ENCODE data around the gene HIC1. TPM values are rescaled to one million over a fixed set of nuclear protein-coding genes. Genes with fewer than 3 reads are reported as not detected.
A peak's percentile ranks its signal among the peaks of the same experiment; 100 is the strongest.

Gene HIC1
- total RNA-seq (29.1 and 30.0 TPM in 2 replicates), polyA plus RNA-seq (8.2 and 11.3 TPM in 2 replicates), polyA minus RNA-seq (ENCODE audit: low replicate concordance) (14.0 and 15.0 TPM in 2 replicates)
- polyA plus RNA-seq (2012), result 31.7 and 32.0 TPM in 2 replicates

- Histone ChIP-seq H3K9me3 (ENCODE audit: control insufficient read depth, insufficient read depth, low read depth, low read length) (no peaks in the 10 kb centered on the region), H3K4me2 (ENCODE audit: extremely low read depth, insufficient read depth, low read length) (peak within 1 kb of the TSS; percentile 85), H3K27me3 (ENCODE audit: control insufficient read depth, insufficient read depth, low read length) (no peaks in the 10 kb centered on the region), H3K36me3 (ENCODE audit: control insufficient read depth, insufficient read depth, low read length) (peaks cover 18% of the 10 kb centered on the region), H3K4me1 (ENCODE audit: control insufficient read depth, extremely low read depth, insufficient read depth, low read length) (peaks cover 4% of the 10 kb centered on the region), H3K4me3 (replicated peaks in 1 of 4; ENCODE audit: control extremely low read depth in 1 of 4, insufficient read depth in 1 of 4, low read depth in 3 of 4, low read length in 4 of 4) (peak within 1 kb of the TSS; percentile 44 to 80 (median 78)), H2AFZ (ENCODE audit: low read length) (no peak within 1 kb of the TSS), H3K27ac (ENCODE audit: insufficient read depth, low read length) (peak within 1 kb of the TSS; percentile 88), H3K9ac (ENCODE audit: insufficient read depth, low read length) (peak within 1 kb of the TSS; percentile 93), H4K20me1 (ENCODE audit: control insufficient read depth, extremely low read depth, insufficient read depth, low read length) (no peaks in the 10 kb centered on the region), H3K79me2 (ENCODE audit: control insufficient read depth, insufficient read depth, low read length) (peaks cover 46% of the 10 kb centered on the region)
- peak; percentile 76 to 80 for DNase-seq (ENCODE audit: low read depth in 2 of 2)
- TF ChIP-seq EZH2 (IDR thresholded peaks at IDR 0.05; ENCODE audit: low read length, missing control alignments) (no peak), CTCF (conservative IDR thresholded peaks at IDR 0.05 in 1 of 2, IDR thresholded peaks at IDR 0.05 in 1 of 2; ENCODE audit: low read depth in 1 of 2, low read length in 2 of 2) (peak; percentile 49 to 82)
Observed at GRCh38 chr17:2054512-2055291, at the start of gene HIC1. Gene HIC1, plus strand, starts transcription at chr17:2055103. Its CDS starts 1,588 bp downstream, at chr17:2056691.

- TF ChIP-seq CTCF (conservative IDR thresholded peaks at IDR 0.05 in 1 of 2, IDR thresholded peaks at IDR 0.05 in 1 of 2; ENCODE audit: low read depth in 1 of 2, low read length in 2 of 2), result no peak
- no peak for TF ChIP-seq EZH2 (IDR thresholded peaks at IDR 0.05; ENCODE audit: low read length, missing control alignments)
- H3K27me3 ChIP-seq (ENCODE audit: control insufficient read depth, insufficient read depth, low read length), result no peaks in the 10 kb centered on the region
- no peak overlapping the region for H3K4me3 ChIP-seq (replicated peaks in 1 of 4; ENCODE audit: control extremely low read depth in 1 of 4, insufficient read depth in 1 of 4, low read depth in 3 of 4, low read length in 4 of 4)
- H3K4me2 ChIP-seq (ENCODE audit: extremely low read depth, insufficient read depth, low read length), result no peak overlapping the region
- no peak for DNase-seq (ENCODE audit: low read depth in 2 of 2)
- no peak overlapping the region for H3K9ac ChIP-seq (ENCODE audit: insufficient read depth, low read length)
- H2AFZ ChIP-seq (ENCODE audit: low read length), result no peak overlapping the region
- no peaks in the 10 kb centered on the region for H3K9me3 ChIP-seq (ENCODE audit: control insufficient read depth, insufficient read depth, low read depth, low read length)
- no peaks in the 10 kb centered on the region for H3K36me3 ChIP-seq (ENCODE audit: control insufficient read depth, insufficient read depth, low read length)
- no peaks in the 10 kb centered on the region for H4K20me1 ChIP-seq (ENCODE audit: control insufficient read depth, extremely low read depth, insufficient read depth, low read length)
- H3K79me2 ChIP-seq (ENCODE audit: control insufficient read depth, insufficient read depth, low read length), result no peaks in the 10 kb centered on the region
- no peak overlapping the region for H3K27ac ChIP-seq (ENCODE audit: insufficient read depth, low read length)
- H3K4me1 ChIP-seq (ENCODE audit: control insufficient read depth, extremely low read depth, insufficient read depth, low read length), result peaks cover 5% of the 10 kb centered on the region
Observed at GRCh38 chr17:2008332-2009126, 46.4 kb upstream of the HIC1 start.

GRCh38 chr17:2009737-2010136, 45.2 kb upstream of the HIC1 start:
- no peak overlapping the region for H2AFZ ChIP-seq (ENCODE audit: low read length)
- TF ChIP-seq EZH2 (IDR thresholded peaks at IDR 0.05; ENCODE audit: low read length, missing control alignments), result no peak
- TF ChIP-seq CTCF (conservative IDR thresholded peaks at IDR 0.05 in 1 of 2, IDR thresholded peaks at IDR 0.05 in 1 of 2; ENCODE audit: low read depth in 1 of 2, low read length in 2 of 2), result no peak

More at GRCh38 chr17:2009737-2010136, 45.2 kb upstream of the HIC1 start:
- H3K4me1 ChIP-seq (ENCODE audit: control insufficient read depth, extremely low read depth, insufficient read depth, low read length), result peaks cover 5% of the 10 kb centered on the region
- no peak overlapping the region for H3K9ac ChIP-seq (ENCODE audit: insufficient read depth, low read length)
- H3K27ac ChIP-seq (ENCODE audit: insufficient read depth, low read length), result no peak overlapping the region
- no peak overlapping the region for H3K4me2 ChIP-seq (ENCODE audit: extremely low read depth, insufficient read depth, low read length)
- H3K4me3 ChIP-seq (replicated peaks in 1 of 4; ENCODE audit: control extremely low read depth in 1 of 4, insufficient read depth in 1 of 4, low read depth in 3 of 4, low read length in 4 of 4), result no peak overlapping the region
- no peak for DNase-seq (ENCODE audit: low read depth in 2 of 2)
- no peaks in the 10 kb centered on the region for H4K20me1 ChIP-seq (ENCODE audit: control insufficient read depth, extremely low read depth, insufficient read depth, low read length)
- H3K9me3 ChIP-seq (ENCODE audit: control insufficient read depth, insufficient read depth, low read depth, low read length), result no peaks in the 10 kb centered on the region
- H3K36me3 ChIP-seq (ENCODE audit: control insufficient read depth, insufficient read depth, low read length), result no peaks in the 10 kb centered on the region
- H3K79me2 ChIP-seq (ENCODE audit: control insufficient read depth, insufficient read depth, low read length), result no peaks in the 10 kb centered on the region
- H3K27me3 ChIP-seq (ENCODE audit: control insufficient read depth, insufficient read depth, low read length), result peaks cover 2% of the 10 kb centered on the region
